Activated CD4-positive, alpha-beta T cell treated with anti-CD3 and anti-CD28 coated beads, Interleukin-2, Interleukin-4, amounts not matched to agents 100 ng/mL and 50 ng/mL, durations not matched to agents 16 hours and 8 hours (primary cell): ENCODE measurements around the gene DTYMK.
"Not testable (repeated sequence)": the region's sequence is repeated elsewhere in the genome, so short reads cannot be mapped to it uniquely, and the experiment has no call there.

Source experiments
- DNase-seq: peaks from one replicate; pipeline ENCODE4 v3.0.0-alpha.2; 2020; ENCODE audit warnings: low spot score

The DTYMK gene

GRCh38 chr2:241672243-241673188 is 14.1 kb downstream of the DTYMK start:
- DNase-seq = no peak

DNA sequence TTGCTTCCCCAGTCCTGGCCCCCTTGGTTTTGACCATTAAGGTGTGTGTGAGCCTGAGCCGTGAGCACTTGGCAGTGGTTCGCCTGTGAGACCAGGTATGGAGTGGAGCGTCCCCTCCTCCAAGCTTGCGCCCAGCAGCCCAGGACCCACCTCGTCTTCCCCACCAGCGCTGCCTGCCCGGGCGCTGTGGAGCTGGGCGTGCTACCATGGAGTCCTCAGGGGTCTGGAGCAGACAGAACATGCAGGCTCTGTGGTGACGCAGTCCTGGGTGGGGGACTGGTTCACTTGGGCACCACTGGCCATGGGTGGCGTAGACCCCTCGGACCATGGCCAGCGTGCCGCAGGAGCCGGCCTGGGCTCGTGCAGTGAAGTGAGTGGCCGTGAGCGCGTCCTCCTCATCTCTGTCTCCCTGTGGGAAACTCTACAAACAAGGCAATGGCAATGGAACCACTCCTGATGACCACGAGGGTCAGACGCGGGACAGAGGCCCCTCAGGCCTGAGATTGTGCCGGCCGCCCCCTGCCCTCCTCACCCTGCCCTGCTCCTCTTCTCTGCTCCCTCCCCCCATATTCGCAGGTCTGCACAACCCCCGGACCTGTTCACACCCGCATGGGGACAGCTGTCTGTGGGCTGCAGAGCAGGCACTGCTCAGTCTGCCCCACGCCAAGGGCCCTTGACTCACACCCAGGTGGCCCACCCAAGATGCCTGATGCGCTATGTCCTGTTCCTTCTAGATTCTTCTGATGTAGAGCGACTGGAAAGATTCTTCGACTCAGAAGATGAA is 15.0 kb downstream of the DTYMK start:
- DNase-seq = no peak

DNA sequence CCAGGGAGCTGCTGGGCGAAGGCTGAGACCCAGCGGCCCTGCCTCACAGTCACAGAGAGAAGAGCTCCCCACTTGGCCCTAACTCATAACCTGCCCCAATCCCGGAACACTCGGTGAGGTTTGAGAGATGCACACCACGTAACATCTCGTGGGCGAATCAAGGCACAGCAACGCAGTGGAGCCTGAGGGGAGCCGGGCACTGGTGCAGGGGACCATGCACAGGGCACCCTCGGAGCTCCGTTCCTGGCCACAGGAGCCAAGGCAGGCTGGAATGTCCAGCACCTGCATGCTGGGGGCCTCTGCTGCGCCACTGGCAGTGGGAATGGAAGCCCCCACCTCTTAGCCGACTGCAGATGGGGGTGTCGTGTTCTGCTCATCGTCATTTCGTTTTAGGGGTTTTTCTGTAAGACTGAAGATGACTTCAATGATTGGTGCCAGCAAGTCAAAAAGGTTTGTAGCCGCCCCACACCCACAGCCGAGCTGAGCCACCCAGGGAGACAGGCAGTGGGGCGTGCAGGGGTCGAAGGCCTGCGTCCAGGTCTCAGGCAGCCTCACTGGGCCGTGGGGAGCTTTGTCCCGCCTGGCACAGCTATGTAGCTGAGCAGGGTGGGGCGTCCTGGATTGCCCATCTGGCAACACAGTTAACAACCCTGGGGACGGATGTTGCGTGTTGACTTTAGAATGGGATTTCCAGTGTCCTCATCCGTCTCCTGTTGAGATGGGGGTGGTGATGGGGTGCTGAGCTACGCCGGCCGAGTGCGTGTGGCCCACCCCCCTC is 16.1 kb downstream of the DTYMK start:
- no peak for DNase-seq

- DNase-seq = no peak
Measured at GRCh38 chr2:241668839-241669238, 17.8 kb downstream of the DTYMK start.

GRCh38 chr2:241668354-241668753 is 18.3 kb downstream of the DTYMK start:
- DNase-seq = no peak

DNA sequence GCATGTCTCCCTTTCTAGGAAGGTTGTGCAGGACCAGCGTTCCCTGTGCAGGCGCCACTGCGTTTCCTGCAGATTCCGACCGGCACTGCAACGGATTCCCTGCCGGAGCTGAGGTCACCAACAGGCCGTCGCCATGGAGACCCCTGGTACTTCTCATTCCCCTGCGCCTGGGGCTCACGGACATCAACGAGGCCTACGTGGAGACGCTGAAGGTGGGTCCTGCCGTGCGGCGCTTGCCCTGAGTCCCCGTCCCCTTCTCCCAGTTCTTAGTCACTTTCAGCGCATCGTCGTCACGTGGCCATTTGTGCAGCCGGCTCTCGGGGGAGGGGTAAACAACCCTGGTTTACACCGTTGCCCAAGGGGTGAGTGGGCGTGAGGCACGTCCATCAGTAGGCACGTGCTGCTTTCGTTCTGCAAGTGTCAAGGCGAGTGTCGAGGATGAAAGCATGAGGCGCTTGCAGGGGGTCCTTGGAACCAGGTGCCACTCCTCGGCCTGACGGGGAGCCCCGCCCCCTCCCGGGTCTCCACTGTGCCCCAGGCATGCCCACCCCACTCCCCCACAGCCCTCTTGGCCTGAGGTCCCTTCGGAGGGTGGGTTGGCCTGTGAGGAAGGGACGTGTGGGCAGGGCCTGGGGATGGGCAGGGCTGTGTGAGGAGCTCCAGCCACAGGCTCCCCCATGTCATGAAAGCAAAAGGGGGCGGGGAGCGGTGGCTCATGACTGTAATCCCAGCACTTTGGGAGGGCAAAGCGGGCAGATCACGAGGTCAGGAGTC is 19.8 kb downstream of the DTYMK start:
- DNase-seq = no peak

DNA sequence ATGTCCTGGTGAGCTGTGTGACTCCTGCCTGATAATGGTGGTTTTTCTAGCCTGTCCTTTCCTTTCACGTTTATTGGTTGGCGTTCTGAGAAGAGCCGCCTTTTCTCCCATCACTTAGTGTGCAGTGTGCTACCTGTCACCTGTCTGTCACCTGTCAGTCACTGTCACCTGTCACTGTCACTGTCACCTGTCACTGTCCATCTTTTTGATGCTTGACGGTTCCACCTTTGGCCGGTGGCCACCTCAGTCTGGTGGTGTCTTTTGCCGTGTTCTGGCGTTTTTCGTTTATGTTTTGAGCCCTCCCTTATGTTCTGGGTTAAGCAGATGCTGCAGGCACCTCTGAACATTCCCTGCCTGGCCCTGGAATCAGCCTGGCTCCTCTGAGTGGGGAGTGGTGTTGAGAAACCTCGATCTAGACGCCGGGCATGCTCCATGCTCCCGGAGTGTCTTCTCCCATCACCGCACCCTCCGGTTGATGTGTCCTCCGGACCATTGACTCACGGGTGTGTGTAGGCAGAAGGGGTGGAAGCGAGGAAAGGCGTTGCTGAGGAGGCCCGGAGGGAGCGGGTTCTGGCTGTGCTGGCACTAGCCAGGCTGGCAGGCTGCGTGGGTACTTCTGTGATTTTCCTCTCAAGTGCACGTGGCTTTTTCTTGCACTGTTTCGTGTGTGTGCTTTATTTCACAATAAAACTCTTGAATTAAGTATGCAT is 20.7 kb downstream of the DTYMK start:
- no peak for DNase-seq

DNA sequence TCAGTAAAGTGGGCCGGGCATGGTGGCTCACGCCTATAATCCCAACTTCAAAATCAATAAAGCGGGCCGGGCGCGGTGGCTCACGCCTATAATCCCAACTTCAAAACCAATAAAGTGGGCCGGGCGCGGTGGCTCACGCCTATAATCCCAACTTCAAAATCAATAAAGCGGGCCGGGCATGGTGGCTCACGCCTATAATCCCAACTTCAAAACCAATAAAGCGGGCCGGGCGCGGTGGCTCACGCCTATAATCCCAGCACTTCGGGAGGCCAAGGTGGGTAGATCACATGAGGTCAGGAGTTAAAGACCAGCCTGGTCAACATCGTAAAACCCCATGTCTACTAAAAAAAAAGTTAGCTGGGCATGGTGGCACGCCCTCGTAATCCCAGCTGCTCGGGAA is 23.9 kb downstream of the DTYMK start:
- DNase-seq = not testable (repeated sequence)

DNA sequence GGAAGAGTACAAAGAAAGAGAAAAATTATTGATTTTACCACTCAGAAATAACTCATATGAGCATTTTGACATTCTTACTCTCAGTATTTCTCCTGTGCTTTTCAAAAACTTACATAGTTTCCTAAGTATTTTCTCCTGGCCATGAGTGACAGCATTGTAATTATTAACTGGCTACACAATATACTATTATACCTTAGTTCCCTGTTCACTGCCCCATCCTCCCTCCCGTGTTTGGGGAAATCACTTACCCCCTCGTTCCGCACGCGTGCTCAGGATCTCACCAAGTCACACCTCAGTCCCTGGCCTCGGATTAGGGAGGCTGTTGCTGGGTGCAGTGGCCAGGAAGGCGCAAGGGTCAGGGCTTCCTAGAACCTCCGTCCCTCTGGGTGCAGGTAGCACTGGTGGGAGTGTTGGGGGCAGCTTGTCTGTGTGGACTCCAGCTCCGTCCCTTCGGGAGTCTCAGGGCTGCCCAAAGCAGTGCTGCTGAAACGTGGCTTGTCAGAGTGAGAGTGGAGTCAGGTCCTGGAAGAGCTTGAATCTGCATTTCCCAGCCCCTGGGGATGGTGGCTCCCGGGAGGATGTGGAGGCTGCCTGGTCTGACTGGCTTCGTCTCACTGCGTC is 25.9 kb downstream of the DTYMK start:
- DNase-seq = no peak

DNA sequence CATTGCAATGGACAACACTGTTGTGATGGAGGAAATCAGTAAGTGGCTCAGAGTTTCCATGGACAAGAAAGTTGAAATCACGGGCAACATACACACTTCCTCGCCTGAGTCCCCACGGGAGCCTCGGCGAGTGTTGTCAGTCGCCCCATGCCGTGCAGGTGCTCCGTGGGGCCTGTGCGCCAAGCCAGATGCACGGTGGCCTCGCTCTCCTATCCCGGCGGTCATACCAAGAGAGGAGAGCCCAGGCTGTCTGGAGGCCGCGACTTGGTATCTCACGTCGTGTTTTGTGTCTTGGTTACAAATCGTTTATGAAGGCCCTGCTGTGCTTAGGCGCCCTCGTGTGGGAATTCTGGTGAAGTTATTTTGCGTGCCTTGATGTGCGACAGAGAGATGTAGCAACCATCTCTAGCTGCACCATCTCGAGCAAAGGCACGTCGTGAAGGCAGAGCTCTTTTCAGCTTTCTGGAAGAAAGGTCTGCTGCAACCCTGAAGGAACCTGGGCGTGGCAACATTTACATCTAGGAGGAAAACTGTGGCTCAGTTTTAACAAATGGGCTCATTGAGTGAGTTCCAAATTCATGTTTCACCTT is 27.4 kb downstream of the DTYMK start:
- DNase-seq = peak; percentile 46

DNA sequence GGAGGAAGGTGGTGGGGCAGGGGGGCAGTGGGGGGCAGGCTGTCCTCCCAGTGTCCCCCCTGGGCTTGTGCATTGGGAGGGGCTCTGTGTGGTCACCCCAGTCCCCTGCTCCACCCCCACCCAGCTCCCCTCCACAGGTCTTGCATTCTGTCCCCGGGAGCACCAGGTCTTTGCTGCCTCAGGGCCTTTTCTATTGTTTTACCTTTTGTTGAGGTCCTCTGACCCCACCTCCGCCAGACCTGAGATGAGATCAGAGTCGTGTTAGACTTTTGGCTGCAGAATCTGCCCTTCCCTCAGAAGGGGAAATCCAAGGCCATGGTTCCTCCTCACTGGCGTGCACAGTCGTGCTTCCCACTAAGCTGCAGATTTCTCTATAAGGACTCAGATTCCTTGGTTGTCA is 28.3 kb downstream of the DTYMK start:
- no peak for DNase-seq

GRCh38 chr2:241657786-241658254 is 28.8 kb downstream of the DTYMK start:
- no peak for DNase-seq

- no peak for DNase-seq
Measured at GRCh38 chr2:241656190-241656741, 30.3 kb downstream of the DTYMK start.

- DNase-seq = no peak
Measured at GRCh38 chr2:241655516-241656189, 31.0 kb downstream of the DTYMK start.

- no peak for DNase-seq
Measured at GRCh38 chr2:241654551-241654950, 32.1 kb downstream of the DTYMK start.

DNA sequence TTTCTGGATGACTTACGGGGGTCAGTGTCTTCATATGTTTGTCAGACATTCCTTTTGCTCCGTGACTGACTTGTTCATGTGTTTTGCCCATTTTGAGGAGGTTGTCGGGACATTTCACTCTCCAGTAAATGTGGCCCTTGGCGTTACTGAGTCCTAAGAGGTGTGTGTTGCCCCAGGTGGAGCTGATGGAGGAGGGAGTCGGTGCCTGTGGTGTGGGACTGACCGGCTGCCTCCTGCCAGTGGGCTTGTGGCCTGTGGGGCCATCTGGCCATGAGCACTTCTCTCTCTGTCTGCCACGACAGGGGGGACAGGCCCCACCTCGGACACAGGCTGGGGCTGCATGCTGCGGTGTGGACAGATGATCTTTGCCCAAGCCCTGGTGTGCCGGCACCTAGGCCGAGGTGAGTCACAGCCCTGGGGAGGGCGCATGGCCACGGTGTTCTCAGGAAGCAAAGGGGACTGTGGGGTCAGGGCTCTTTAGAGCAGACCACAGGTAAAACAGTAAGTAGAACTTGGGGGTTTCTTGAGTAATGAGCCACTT is 33.3 kb downstream of the DTYMK start:
- DNase-seq = no peak

- no peak for DNase-seq
Measured at GRCh38 chr2:241652722-241653121, 33.9 kb downstream of the DTYMK start.

DNA sequence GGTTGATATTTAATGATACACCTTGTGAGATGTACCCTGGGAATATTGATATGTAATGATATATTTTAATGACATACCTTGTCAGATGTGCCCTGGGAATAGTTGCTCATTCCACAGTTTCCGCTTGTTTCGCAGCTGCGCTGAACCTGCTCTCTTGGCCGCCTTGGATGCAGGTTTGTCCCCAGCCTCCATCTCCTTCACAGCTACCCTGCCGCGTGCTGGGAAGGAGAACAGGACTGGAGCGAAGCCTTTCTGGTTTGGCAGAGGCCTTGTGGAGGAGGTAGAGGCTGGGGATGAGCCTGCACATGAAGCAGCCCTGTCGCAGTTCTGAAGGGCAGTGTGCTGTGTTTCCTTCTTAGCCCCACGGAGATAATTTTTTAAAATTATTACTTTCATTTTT is 34.5 kb downstream of the DTYMK start:
- no peak for DNase-seq

GRCh38 chr2:241649927-241650326 is 36.7 kb downstream of the DTYMK start:
- DNase-seq = no peak
